ENCODE data around the gene MZT2B.
"Not testable (repeated sequence)": the region's sequence is repeated elsewhere in the genome, so short reads cannot be mapped to it uniquely, and the experiment has no call there.

Gene MZT2B

DNA sequence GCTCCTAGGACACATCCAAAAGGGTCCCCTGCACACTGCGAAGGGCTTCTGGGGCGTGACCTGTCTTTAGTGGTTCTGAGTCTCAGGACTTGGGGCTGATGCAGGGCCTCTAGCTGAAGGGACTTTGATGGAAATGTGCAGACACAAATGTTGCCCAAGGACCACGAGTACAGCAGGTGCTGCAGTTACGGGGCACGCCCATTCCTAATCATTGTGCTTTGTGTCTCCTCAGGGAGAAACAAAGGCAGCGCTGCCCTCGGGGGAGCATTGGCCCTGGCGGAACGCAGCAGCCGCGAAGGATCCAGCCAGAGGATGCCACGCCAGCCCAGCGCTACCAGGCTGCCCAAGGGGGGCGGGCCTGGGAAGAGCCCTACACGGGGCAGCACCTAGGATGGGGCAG lies 8.2 kb downstream of the MZT2B start:
- no peak overlapping the region for H3K4me3 ChIP-seq (ENCODE audit: low read depth, low read length)
- DNase-seq (ENCODE audit: low read depth) = no peak
- TF ChIP-seq, protein P1, sequence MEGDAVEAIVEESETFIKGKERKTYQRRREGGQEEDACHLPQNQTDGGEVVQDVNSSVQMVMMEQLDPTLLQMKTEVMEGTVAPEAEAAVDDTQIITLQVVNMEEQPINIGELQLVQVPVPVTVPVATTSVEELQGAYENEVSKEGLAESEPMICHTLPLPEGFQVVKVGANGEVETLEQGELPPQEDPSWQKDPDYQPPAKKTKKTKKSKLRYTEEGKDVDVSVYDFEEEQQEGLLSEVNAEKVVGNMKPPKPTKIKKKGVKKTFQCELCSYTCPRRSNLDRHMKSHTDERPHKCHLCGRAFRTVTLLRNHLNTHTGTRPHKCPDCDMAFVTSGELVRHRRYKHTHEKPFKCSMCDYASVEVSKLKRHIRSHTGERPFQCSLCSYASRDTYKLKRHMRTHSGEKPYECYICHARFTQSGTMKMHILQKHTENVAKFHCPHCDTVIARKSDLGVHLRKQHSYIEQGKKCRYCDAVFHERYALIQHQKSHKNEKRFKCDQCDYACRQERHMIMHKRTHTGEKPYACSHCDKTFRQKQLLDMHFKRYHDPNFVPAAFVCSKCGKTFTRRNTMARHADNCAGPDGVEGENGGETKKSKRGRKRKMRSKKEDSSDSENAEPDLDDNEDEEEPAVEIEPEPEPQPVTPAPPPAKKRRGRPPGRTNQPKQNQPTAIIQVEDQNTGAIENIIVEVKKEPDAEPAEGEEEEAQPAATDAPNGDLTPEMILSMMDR (IDR thresholded peaks at IDR 0.05; ENCODE audit: control insufficient read depth, extremely low read depth, insufficient read depth) = no peak

DNA sequence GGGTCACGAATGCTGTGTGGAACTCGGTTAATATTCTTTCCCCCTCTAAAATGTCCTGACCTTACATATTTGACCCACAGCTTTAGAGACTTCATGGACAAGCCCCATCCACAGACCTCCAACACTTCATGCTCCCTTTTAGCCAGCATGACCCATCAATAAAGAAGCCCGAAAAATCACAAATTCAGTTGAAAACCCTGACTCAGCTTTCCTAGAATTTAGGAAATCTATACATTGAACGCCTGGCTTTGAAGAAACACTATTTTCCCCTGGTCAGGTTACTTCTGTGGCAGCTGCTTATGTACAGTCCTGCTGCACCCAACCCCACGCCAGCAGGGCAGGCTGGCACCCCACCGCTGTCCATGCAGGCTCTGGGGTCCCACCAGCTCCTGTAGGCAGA lies 9.3 kb downstream of the MZT2B start:
- not testable (repeated sequence) for H3K4me3 ChIP-seq (ENCODE audit: low read depth, low read length); DNase-seq (ENCODE audit: low read depth)

DNA sequence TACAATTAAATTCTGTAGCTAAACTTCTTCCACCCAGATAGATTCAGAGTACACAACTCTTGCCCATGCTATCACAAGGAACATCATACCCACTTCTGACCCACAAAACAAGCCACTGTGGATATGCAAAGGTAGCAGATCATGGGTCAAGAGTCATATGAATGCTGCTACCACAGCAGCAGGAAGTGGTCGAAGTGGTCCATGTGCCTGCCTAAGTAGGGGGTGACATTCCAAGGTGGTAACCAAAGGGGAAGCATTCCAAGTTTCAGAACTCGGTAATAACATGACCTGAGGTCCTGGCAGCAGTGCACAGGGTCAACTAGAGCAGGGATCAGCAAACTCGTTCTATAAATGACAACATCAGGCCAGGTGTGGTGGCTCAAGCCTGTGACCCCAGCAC lies 10.4 kb downstream of the MZT2B start:
- not testable (repeated sequence) for DNase-seq (ENCODE audit: low read depth); H3K4me3 ChIP-seq (ENCODE audit: low read depth, low read length)

DNA sequence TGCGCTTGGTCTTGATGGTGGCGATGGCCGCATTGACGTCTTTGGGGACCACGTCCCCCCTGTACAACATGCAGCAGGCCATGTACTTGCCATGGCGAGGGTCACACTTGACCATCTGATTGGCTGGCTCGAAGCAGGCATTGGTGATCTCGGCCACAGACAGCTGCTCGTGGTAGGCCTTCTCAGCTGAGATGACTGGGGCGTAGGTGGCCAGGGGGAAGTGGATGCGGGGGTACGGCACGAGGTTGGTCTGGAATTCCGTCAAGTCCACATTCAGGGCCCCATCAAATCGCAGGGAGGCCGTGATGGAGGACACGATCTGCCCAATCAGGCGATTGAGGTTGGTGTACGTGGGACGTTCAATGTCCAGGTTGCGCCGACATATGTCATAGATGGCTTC lies 11.8 kb downstream of the MZT2B start:
- not testable (repeated sequence) for H3K4me3 ChIP-seq (ENCODE audit: low read depth, low read length); DNase-seq (ENCODE audit: low read depth)

DNA sequence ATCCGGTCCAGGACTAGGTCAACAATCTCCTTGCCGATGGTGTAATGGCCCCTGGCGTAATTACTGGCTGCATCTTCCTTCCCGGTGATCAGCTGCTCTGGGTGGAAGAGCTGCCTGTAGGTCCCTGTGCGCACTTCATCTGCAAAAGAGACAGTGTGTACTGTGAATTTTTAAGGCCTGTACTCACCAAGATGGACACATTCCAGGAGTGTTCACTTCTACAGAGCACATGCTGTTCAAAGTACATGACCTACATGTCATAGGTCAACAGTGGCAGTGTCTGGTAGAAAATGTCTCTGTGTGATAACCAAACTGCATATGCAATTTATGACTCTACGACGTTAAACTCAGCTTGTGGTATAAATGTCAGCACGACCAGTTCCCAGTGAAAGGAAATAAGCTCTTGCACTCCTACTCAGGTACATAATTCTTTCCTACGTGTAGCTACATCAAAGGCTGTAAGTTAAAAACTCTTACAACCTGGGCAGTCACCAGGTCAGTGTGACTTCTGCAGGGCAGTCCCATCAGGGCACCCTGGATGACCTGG lies 13.1 kb downstream of the MZT2B start:
- not testable (repeated sequence) for H3K4me3 ChIP-seq (ENCODE audit: low read depth, low read length)
- DNase-seq (ENCODE audit: low read depth) = peak; percentile 10

DNA sequence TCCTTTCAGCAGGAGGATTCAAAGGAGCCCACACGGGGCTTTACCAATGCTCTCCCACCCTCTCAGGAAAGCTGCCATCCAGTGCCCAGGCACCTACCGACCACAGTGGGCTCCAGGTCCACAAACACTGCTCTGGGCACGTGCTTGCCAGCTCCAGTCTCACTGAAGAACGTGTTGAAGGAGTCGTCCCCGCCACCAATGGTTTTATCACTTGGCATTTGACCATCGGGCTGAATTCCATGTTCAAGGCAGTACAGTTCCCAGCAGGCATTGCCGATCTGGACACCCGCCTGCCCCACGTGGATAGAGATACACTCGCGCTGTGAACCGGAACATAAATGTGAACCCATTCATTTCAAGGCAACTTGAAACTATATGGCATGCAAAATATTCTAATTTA lies 14.0 kb downstream of the MZT2B start:
- not testable (repeated sequence) for DNase-seq (ENCODE audit: low read depth)

DNA sequence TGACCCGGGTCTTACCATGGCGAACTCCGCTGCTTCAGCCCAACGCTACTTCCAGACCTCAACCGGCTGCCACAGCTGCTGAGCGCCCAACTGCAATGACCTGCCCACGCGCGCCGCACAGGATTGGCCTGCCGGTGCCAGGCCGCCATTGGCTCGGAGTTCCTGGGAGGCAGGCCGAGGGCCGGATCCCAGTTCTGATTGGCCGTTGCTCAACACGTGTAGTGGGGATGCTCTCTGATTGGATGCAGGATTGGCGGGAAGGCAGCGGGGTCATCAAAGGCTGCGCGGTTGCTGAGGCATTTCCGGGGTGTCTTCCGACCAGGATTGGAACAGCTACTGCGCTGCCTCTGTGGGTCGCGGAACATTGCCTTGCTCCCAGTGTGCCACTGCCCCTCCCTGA lies 16.3 kb downstream of the MZT2B start, which contains the start of gene TUBA3E:
TSS of gene TUBA3E (minus strand) at position 97 of the 400 bp plus-strand sequence. CDS start at position 18, 79 bp downstream.
- no peak within 1 kb of the TSS for H3K4me3 ChIP-seq (ENCODE audit: low read depth, low read length)
- TF ChIP-seq, protein P1 (IDR thresholded peaks at IDR 0.05; ENCODE audit: control insufficient read depth, extremely low read depth, insufficient read depth) = no peak
- no peak for DNase-seq (ENCODE audit: low read depth)

More for the DNA sequence above, 14.0 kb downstream of the MZT2B start:
- not testable (repeated sequence) for H3K4me3 ChIP-seq (ENCODE audit: low read depth, low read length)

DNA sequence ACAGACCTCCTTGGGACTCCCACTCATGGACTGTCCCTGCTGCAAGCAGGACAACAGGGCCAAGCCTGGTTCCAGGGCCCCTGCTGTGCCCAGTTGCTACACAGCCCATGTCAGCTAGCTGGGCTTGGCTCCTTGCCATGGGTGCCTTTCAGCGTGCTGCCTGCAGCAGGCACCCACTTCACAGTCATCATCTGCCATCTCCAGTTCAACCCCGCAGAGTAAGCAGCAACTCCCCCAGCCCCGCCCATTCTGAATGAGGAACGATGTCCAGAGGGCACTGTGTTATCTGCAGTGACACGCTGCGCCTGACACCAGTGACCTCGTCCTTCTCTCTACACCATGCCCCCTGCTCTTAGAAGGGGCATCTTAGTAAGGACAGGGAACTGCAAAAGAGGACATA lies 20.5 kb downstream of the MZT2B start:
- DNase-seq (ENCODE audit: low read depth); H3K4me3 ChIP-seq (ENCODE audit: low read depth, low read length): not testable (repeated sequence)

DNA sequence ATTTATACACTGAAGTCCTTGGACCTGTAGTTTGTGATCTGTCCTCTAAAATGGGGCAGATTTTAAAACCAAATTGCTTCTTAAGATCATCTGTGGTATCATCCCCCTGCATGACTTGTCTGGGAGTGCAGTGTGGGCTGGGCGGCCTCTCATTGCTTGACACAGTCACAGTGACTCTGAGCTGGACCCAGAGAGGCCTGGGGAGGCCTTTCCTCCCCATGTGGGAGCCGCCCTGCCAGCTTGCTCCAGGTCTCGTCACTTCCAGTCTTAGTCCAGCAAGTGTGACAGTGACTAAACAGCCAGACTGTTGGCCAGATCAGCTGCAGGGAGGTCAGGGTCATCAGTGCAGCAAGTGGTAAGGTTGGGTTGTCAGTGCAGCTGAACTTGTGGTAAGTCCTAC lies 21.1 kb downstream of the MZT2B start:
- H3K4me3 ChIP-seq (ENCODE audit: low read depth, low read length); DNase-seq (ENCODE audit: low read depth): not testable (repeated sequence)

DNA sequence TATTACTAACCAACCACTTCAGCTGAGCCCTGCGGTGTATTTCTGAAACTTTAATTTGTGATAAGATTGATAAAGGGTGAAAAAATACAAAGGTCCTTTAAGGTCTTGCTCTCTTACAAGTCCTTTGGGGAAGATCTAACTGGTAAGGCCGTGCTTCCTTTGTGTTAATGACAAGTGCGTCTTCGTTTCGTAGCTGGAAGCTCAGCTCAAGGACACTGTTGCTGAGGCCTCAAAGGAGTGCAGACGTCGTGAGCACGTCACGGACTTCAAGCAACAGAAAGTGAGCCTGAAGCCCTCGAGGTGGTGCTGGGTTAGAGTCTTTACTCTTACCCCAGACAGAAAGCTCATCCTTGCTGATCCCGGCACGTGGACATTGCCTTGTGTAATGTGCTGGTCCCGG lies 25.0 kb downstream of the MZT2B start:
- not testable (repeated sequence) for H3K4me3 ChIP-seq (ENCODE audit: low read depth, low read length); DNase-seq (ENCODE audit: low read depth)

DNA sequence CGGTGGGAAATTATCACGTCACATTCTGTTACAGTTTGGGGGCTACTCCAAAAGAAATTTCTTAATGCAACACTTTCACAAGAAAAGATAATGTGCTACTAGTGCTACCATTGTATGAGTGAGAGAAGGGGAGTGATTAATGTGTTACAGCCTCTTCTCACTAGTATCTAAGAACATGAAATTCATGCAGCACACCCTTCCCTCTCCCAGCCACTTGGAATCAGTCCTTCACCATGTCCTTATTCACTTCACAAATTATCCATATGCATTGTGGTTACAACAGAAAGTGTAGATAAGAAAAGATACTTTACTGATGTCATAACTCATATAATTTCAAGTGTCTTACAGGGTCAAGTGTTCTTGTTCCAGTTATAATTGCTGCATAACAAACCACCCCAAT lies 37.1 kb downstream of the MZT2B start:
- DNase-seq (ENCODE audit: low read depth); H3K4me3 ChIP-seq (ENCODE audit: low read depth, low read length): not testable (repeated sequence)

DNA sequence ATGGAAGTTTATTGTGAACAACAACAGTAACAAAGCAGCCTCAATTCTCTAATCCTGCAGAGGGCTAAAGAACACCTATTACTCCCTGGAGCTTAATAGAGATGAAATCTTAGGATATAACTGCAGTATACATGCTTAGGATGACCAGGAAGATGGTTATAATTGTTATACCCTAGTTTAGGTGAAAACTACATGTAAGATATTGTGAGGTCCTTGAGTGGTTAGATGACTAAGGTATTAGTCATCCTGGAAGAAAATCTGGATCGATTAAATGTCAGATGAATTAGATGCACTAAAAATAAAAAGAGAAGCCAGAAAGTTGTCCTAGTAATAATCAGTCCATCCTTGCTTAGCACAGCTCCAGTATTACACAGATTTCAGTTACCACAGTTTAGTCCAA lies 38.4 kb downstream of the MZT2B start:
- DNase-seq (ENCODE audit: low read depth); H3K4me3 ChIP-seq (ENCODE audit: low read depth, low read length): not testable (repeated sequence)

DNA sequence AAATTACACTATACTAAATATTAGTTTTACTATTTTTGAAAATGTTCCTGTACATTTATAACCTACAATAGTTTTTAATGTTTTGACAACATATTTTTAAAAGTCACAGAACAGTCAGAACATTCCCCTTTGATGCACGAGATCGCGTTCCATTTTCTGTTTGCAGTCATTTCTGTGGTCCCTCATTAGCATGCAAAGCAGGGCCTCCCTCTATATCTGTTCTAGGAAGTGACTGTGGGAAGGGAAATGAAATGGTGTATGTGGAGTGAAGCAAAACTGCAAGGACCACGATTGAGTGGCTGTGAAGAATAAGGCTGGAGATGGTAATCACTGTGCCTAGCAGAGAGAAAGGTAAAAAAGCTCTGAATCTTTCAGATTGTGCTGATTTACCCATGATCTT lies 40.5 kb downstream of the MZT2B start:
- DNase-seq (ENCODE audit: low read depth); H3K4me3 ChIP-seq (ENCODE audit: low read depth, low read length): not testable (repeated sequence)

DNA sequence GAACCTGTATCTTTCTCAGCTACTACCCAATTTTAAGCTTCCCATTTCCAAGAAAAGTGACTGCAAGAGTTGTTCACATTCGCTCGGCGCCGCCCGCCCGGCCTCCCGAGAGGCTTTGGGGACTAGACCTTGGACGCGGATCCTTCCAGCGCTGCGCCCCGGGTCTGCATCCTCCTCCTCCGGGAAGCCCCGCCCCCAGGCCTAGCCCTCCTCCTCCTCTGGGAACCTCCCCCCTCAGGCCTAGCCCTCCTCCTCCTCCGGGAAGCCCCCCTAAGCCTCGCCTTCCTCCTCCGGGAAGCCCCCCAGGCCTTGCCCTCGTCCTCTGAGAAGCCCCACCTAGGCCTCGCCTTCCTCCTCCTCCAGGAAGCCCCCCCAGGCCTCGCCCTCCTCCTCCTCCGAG lies 45.9 kb downstream of the MZT2B start:
- H3K4me3 ChIP-seq (ENCODE audit: low read depth, low read length); DNase-seq (ENCODE audit: low read depth): not testable (repeated sequence)

DNA sequence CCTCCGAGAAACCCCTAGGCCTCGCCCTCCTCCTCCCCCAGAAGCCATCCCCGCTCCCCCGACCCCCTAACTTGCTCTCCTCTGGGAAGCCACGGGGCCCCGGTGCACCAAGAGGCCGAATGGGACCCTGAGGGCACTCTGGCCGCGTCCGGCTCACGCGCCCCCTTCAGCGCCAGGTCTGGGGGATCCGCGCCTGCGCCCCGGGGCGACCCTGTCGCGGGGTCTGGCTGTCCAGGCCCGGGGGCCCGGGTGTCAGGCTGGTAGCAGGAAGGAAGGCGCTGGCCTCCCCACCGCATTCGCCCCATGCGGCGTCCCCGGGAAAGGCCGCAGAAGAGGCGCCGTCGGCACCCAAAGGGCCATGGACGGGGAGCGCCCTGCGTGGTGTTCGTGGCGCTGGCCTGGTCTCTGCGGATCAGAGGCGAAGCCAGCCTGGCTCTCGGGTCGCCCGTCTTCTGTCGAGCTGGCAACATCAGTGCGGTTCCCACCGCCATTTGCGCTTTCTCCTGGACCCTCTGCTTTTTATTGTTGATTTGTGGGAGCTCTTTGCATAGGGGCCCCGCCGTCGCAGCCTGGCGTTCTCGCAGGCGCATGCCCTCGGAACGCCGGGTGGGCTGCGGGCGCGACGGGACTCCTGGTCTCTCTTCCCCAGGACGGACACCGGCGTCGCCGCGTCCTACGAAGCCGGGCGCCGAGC lies 46.6 kb downstream of the MZT2B start:
- not testable (repeated sequence) for H3K4me3 ChIP-seq (ENCODE audit: low read depth, low read length); DNase-seq (ENCODE audit: low read depth)

DNA sequence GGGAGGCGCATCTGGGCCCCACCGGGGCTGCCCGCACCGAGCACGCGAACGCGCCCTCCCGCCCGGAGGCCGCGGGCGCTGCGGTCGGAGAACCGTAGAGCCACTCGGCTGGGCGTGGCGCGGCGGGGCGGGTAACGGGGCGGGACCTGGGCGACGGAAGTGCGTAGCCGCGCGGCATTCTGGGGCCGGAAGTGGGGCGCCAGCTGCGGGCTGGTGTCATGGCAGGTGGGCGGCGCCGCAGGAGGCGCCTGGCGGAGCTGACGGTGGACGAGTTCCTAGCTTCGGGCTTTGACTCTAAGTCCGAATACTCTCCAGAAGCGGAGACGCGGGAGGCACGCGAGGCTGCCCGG lies 47.1 kb downstream of the MZT2B start:
- not testable (repeated sequence) for DNase-seq (ENCODE audit: low read depth); H3K4me3 ChIP-seq (ENCODE audit: low read depth, low read length)

DNA sequence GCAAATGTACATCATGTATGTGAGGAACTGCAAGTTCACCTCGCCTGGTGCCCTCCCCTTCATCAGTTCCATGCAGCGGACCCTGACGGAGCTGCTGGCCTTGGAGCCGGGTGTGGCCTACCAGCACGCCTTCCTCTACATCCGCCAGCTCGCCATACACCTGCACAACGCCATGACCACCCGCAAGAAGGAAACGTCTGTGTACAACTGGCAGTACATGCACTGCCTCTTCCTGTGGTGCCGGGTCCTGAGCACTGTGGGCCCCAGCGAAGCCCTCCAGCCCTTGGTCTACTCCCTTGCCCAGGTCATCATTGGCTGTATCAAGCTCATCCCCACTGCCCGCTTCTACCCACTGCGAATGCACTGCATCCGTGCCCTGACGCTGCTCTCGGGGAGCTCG lies 48.3 kb downstream of the MZT2B start:
- H3K4me3 ChIP-seq (ENCODE audit: low read depth, low read length); DNase-seq (ENCODE audit: low read depth): not testable (repeated sequence)

DNA sequence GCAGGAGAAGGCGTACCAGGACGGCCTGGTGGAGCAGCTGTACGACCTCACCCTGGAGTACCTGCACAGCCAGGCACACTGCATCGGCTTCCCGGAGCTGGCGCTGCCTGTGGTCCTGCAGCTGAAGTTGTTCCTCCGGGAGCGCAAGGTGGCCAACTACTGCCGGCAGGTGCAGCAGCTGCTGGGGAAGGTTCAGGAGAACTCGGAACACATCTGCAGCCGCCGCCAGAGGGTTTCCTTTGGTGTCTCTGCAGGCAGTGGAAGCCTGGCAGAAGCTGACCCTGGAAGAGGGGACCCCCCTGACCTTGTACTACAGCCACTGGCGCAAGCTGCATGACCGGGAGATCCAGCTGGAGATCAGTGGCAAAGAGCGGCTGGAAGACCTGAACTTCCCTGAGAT lies 48.8 kb downstream of the MZT2B start:
- not testable (repeated sequence) for DNase-seq (ENCODE audit: low read depth); H3K4me3 ChIP-seq (ENCODE audit: low read depth, low read length)
